GM12865 (cell line): ENCODE data around the gene PKP4.

Experiments
- DNase-seq: peaks from one replicate; pipeline ENCODE4 v3.0.0; 2010; ENCODE audit warnings: low read depth
- H3K4me3 ChIP-seq: 2 replicates; pipeline ENCODE4 v1.5.1; 2011; ENCODE audit warnings: mild to moderate bottlenecking, low read depth, low read length, control low read depth
- CTCF ChIP-seq: IDR thresholded peaks from 2 replicates; pipeline ENCODE4 v1.5.1; 2011; ENCODE audit warnings: low read length, control low read depth, low read depth, inconsistent platforms; ENCODE audit not compliant: insufficient read depth; ENCODE audit errors: missing control alignments

Gene PKP4

GRCh38 chr2:158676295-158676694, 219.5 kb downstream of the PKP4 start:
- no peak overlapping the region for H3K4me3 ChIP-seq
- DNase-seq, result no peak
- no peak for TF ChIP-seq CTCF

GRCh38 chr2:158676696-158677095, 219.9 kb downstream of the PKP4 start:
- TF ChIP-seq CTCF, result no peak
- no peak for DNase-seq
- no peak overlapping the region for H3K4me3 ChIP-seq

GRCh38 chr2:158677542-158677941, 220.8 kb downstream of the PKP4 start:
- no peak overlapping the region for H3K4me3 ChIP-seq
- no peak for TF ChIP-seq CTCF
- DNase-seq, result no peak

- H3K4me3 ChIP-seq, result no peak overlapping the region
- DNase-seq, result no peak
- no peak for TF ChIP-seq CTCF
Measured at GRCh38 chr2:158681816-158682215, 225.1 kb downstream of the PKP4 start.

GRCh38 chr2:158685646-158686045, 228.9 kb downstream of the PKP4 start:
- DNase-seq, result no peak
- TF ChIP-seq CTCF, result no peak
- no peak overlapping the region for H3K4me3 ChIP-seq

- TF ChIP-seq CTCF, result no peak
- H3K4me3 ChIP-seq, result no peak overlapping the region
- DNase-seq, result no peak
Measured at GRCh38 chr2:158686210-158686691, 229.5 kb downstream of the PKP4 start.

GRCh38 chr2:158687315-158687714, 230.6 kb downstream of the PKP4 start:
- DNase-seq, result no peak
- TF ChIP-seq CTCF, result no peak
- H3K4me3 ChIP-seq, result no peak overlapping the region
